ENCODE results near the gene CHGA.

The CHGA gene

DNA sequence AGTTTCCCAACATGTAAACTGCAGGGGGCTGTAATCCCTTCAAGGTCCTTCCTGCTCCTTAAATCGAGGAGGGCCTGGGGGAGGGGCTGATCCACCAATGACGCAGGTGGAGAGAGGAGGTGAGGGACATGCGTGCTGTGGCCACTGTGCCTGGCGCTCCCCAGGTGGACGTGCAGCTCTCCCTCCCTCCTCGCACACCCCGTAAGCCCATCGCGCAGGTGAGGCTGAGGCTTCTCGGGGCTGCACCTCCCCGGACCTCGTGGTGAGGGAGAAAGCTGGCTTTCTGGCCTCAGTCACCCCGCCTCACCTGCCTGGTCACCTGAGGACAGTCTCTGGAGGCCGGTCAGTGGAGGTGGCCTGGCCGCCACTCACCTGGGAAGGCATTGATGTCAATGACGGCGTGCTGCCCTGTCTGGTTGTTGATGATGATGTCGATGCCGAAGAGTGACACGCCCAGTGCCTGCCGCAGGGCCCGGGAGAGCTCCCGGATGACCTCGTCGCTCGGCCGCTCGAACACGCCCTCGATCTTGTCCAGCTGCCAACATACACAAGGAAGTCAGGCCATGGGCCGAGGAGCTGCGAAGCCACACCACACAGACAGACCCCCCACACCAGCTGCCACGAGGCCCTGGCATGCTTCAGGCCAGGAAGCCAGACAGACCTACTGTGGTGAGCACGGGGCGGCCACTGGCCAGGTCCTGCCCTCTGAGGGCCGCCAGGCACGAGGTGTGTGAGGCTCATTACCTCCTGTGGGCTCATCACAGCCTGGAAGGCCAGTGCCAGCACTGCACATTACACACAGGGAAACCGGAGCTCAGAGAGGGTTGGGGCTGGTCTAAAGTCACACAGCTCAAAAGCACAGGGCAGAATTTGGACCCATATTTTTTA, 23.3 kb downstream of the CHGA start:
- TF ChIP-seq REST (IDR thresholded peaks at IDR 0.05; ENCODE audit: insufficient replicate concordance, low read depth) (no peak), POLR2AphosphoS5 (IDR thresholded peaks at IDR 0.05; ENCODE audit: low read depth) (no peak), SPI1 (IDR thresholded peaks at IDR 0.05; ENCODE audit: borderline replicate concordance, low read depth) (no peak), GABPA (IDR thresholded peaks at IDR 0.05; ENCODE audit: low read depth) (no peak)
- TF ChIP-seq, protein P1, sequence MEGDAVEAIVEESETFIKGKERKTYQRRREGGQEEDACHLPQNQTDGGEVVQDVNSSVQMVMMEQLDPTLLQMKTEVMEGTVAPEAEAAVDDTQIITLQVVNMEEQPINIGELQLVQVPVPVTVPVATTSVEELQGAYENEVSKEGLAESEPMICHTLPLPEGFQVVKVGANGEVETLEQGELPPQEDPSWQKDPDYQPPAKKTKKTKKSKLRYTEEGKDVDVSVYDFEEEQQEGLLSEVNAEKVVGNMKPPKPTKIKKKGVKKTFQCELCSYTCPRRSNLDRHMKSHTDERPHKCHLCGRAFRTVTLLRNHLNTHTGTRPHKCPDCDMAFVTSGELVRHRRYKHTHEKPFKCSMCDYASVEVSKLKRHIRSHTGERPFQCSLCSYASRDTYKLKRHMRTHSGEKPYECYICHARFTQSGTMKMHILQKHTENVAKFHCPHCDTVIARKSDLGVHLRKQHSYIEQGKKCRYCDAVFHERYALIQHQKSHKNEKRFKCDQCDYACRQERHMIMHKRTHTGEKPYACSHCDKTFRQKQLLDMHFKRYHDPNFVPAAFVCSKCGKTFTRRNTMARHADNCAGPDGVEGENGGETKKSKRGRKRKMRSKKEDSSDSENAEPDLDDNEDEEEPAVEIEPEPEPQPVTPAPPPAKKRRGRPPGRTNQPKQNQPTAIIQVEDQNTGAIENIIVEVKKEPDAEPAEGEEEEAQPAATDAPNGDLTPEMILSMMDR (IDR thresholded peaks at IDR 0.05; ENCODE audit: insufficient read depth, low read length), result no peak
- no peaks in the 10 kb centered on the region for H3K27me3 ChIP-seq (ENCODE audit: insufficient read depth, poor library complexity, severe bottlenecking)
- H3K27ac ChIP-seq (replicated peaks), result no peak overlapping the region
- no peak for DNase-seq (ENCODE audit: low read depth in 1 of 2, low spot score in 1 of 2)
- H3K4me3 ChIP-seq (replicated peaks; ENCODE audit: insufficient read depth, low read length), result no peak overlapping the region

DNA sequence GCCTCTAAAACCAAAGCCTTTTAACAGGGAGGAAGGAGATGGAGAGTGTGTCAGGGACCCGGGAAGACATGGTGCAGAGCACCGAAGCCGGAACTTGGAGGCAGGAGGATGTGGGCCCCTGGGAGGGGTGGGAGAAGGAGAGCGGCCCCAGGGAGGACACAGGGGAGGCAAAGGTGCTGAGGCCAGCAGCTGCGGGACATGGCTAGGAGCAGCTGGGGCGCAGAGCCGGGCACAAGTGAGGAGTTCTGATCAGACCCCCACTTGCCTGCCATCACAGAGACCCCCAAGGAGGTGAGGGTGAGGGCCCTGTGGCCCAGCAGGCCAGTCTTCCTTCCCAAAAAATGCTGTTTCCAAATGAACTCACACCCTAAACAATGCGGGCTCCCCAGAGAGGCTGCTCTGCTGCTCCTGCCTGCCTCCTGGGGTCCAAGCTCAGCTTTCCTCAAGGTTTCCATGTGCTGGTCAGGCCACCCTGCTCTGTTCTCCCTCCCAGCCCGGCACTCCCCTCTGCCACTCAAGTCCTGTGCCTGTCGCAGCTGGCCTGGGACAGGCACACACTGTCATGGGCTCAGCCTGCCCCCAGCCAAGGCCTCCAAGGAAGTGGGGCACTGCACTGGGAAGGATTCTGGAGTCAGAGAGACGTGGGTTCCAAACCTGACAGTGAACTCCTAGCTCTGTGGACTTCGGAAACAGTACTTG, 24.0 kb downstream of the CHGA start:
- H3K27me3 ChIP-seq (ENCODE audit: insufficient read depth, poor library complexity, severe bottlenecking), result no peaks in the 10 kb centered on the region
- DNase-seq (ENCODE audit: low read depth in 1 of 2, low spot score in 1 of 2), result no peak
- TF ChIP-seq POLR2AphosphoS5 (IDR thresholded peaks at IDR 0.05; ENCODE audit: low read depth) (no peak), SPI1 (IDR thresholded peaks at IDR 0.05; ENCODE audit: borderline replicate concordance, low read depth) (no peak), GABPA (IDR thresholded peaks at IDR 0.05; ENCODE audit: low read depth) (no peak), REST (IDR thresholded peaks at IDR 0.05; ENCODE audit: insufficient replicate concordance, low read depth) (no peak)
- TF ChIP-seq, protein P1 (IDR thresholded peaks at IDR 0.05; ENCODE audit: insufficient read depth, low read length), result no peak
- H3K4me3 ChIP-seq (replicated peaks; ENCODE audit: insufficient read depth, low read length), result no peak overlapping the region
- H3K27ac ChIP-seq (replicated peaks), result no peak overlapping the region

DNA sequence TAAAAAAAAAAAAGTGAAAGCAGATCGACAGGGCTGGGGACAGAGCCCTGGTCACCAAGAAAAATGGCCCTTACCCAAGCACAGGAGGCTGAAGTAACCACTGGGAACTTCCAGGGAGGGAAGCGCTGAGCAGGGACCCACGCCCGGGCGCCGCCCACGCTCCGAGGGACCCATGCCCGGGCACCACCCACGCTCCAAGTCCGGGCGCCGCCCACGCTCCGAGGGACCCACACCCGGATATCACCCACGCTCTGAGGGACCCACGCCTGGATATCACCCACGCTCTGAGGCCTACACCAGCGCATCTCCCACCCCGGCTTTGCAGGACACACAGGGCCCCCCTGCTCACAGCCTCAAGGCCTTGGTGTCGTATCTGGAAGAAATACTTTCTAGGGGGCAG, 25.7 kb downstream of the CHGA start:
- H3K4me3 ChIP-seq (replicated peaks; ENCODE audit: insufficient read depth, low read length), result no peak overlapping the region
- H3K27me3 ChIP-seq (ENCODE audit: insufficient read depth, poor library complexity, severe bottlenecking), result no peaks in the 10 kb centered on the region
- DNase-seq (ENCODE audit: low read depth in 1 of 2, low spot score in 1 of 2), result no peak
- TF ChIP-seq, protein P1 (IDR thresholded peaks at IDR 0.05; ENCODE audit: insufficient read depth, low read length), result no peak
- TF ChIP-seq SPI1 (IDR thresholded peaks at IDR 0.05; ENCODE audit: borderline replicate concordance, low read depth) (no peak), REST (IDR thresholded peaks at IDR 0.05; ENCODE audit: insufficient replicate concordance, low read depth) (no peak), POLR2AphosphoS5 (IDR thresholded peaks at IDR 0.05; ENCODE audit: low read depth) (no peak), GABPA (IDR thresholded peaks at IDR 0.05; ENCODE audit: low read depth) (no peak)
- H3K27ac ChIP-seq (replicated peaks), result no peak overlapping the region

Measured in HL-60 (cell line).